MCF 10A (cell line): Measurements from ENCODE around the gene SIAE. TPM values are rescaled to one million over a fixed set of nuclear protein-coding genes. Genes with fewer than 3 reads are reported as not detected.
"Not testable (repeated sequence)": the region's sequence is repeated elsewhere in the genome, so short reads cannot be mapped to it uniquely, and the experiment has no call there.

Source experiments
- BruUV-seq: library from RNA; stranded (reverse); fragments of 400-500 nt; replicated peaks from 2 replicates; lab custom pipeline; 2021; lab: Mats Ljungman, UMichigan
- CTCF ChIA-PET: fragments of 300-600 bp; sonication (Branson Sonifier 250); formaldehyde crosslinking; extraction: SDS; loops from one replicate; lab custom pipeline; 2021; ENCODE audit warnings: antibody characterized with exemption, inconsistent platforms; lab: Yijun Ruan, JAX
- POLR2A ChIA-PET: fragments of 300-600, 350-650 bp; sonication (Branson Sonifier 250); formaldehyde crosslinking; extraction: SDS; loops from one replicate; lab custom pipeline; 2020; ENCODE audit warnings: antibody characterized with exemption, inconsistent platforms; lab: Yijun Ruan, JAX
- DNase-seq: peaks from one replicate; pipeline ENCODE4 v3.0.0-alpha.2; 2018; ENCODE audit not compliant: unreplicated experiment
- H3K27ac Mint-ChIP-seq: one replicate; pipeline ENCODE4 v1.8.0; 2022; ENCODE audit warnings: mild to moderate bottlenecking, low read depth, mixed read lengths; ENCODE audit not compliant: unreplicated experiment
- H3K27me3 Mint-ChIP-seq: one replicate; pipeline ENCODE4 v1.8.0; 2022; ENCODE audit warnings: mixed read lengths; ENCODE audit not compliant: insufficient read depth, unreplicated experiment
- H3K36me3 Mint-ChIP-seq: one replicate; pipeline ENCODE4 v1.8.0; 2022; ENCODE audit warnings: mild to moderate bottlenecking, moderate library complexity, mixed read lengths; ENCODE audit not compliant: insufficient read depth, unreplicated experiment
- H3K4me1 Mint-ChIP-seq: one replicate; pipeline ENCODE4 v1.8.0; 2022; ENCODE audit warnings: mixed read lengths; ENCODE audit not compliant: insufficient read depth, unreplicated experiment
- H3K4me3 Mint-ChIP-seq: one replicate; pipeline ENCODE4 v1.8.0; 2022; ENCODE audit warnings: mild to moderate bottlenecking, moderate library complexity, mixed read lengths; ENCODE audit not compliant: unreplicated experiment
- H3K9me3 Mint-ChIP-seq: one replicate; pipeline ENCODE4 v1.8.0; 2022; ENCODE audit warnings: mixed read lengths; ENCODE audit not compliant: unreplicated experiment
- intact Hi-C: fragments of 100-400 bp; cut with micrococcal nuclease; formaldehyde crosslinking; loops from 2 replicates; pipeline ENCODE4 v1.14.1; 2022
- total RNA-seq: library from RNA; stranded (reverse); gene quantifications from 2 replicates; pipeline ENCODE4 v1.2.3, GENCODE V29; 2022
- TF ChIP-seq, protein P1 (sequence below): fragments of 200-600 bp; IDR thresholded peaks from one replicate; pipeline ENCODE4 v1.8.0; 2022; ENCODE audit warnings: antibody characterized with exemption, mild to moderate bottlenecking; ENCODE audit not compliant: unreplicated experiment

SIAE gene
- total RNA-seq, 1 experiment from 2014 or later: 21.7 TPM

- ChIA-PET POLR2A (no interaction called here), CTCF (interaction anchor here (0.5 to 1.2 kb wide), 3 partner anchors 13 to 385 kb away, joined by 3 to 4 read pairs (median 3); no protein-coding TSS in a partner anchor)
- Mint-ChIP-seq H3K27me3 (peaks cover 7% of the 10 kb centered on the region), H3K36me3 (no peaks in the 10 kb centered on the region), H3K4me3 (no peak overlapping the region), H3K4me1 (no peaks in the 10 kb centered on the region), H3K9me3 (no peaks in the 10 kb centered on the region), H3K27ac (no peak overlapping the region)
- BruUV-seq: no TSS peak
- TF ChIP-seq, protein P1, sequence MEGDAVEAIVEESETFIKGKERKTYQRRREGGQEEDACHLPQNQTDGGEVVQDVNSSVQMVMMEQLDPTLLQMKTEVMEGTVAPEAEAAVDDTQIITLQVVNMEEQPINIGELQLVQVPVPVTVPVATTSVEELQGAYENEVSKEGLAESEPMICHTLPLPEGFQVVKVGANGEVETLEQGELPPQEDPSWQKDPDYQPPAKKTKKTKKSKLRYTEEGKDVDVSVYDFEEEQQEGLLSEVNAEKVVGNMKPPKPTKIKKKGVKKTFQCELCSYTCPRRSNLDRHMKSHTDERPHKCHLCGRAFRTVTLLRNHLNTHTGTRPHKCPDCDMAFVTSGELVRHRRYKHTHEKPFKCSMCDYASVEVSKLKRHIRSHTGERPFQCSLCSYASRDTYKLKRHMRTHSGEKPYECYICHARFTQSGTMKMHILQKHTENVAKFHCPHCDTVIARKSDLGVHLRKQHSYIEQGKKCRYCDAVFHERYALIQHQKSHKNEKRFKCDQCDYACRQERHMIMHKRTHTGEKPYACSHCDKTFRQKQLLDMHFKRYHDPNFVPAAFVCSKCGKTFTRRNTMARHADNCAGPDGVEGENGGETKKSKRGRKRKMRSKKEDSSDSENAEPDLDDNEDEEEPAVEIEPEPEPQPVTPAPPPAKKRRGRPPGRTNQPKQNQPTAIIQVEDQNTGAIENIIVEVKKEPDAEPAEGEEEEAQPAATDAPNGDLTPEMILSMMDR: no peak
- intact Hi-C loops: no loop called here
- DNase-seq: no peak
These were observed 67.8 kb downstream of the SIAE start for GRCh38 chr11:124605719-124606118.

DNA sequence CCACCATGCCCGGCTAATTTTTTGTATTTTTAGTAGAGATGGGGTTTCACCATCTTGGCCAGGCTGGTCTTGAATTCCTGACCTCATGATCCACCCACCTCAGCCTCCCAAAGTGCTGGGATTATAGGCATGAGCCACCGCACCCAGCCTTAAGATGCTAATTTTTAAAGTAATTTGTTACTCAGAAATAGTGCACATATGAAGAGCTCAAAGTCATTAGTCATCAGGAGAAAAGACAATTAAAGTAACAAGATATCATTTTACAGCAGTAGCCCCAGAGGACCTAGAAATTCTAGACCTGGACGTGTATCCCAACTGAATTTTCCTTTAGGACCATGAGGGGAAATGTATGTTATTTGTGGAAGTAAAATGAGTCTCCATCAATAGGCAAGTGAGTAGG lies 70.8 kb downstream of the SIAE start:
- ChIA-PET CTCF (interaction anchor here (0.6 kb wide), 1 partner anchor 711 kb away, joined by 4 read pairs; no protein-coding TSS in a partner anchor), POLR2A (interaction anchor here (3.0 kb wide), 1 partner anchor 20 kb away, joined by 10 read pairs; the partner anchor contains the start of gene TBRG1)
- H3K9me3 Mint-ChIP-seq, H3K36me3 Mint-ChIP-seq, H3K27ac Mint-ChIP-seq, DNase-seq, BruUV-seq, H3K4me3 Mint-ChIP-seq, intact Hi-C loops, H3K4me1 Mint-ChIP-seq: not testable (repeated sequence)
- H3K27me3 Mint-ChIP-seq: peaks cover 29% of the 10 kb centered on the region

DNA sequence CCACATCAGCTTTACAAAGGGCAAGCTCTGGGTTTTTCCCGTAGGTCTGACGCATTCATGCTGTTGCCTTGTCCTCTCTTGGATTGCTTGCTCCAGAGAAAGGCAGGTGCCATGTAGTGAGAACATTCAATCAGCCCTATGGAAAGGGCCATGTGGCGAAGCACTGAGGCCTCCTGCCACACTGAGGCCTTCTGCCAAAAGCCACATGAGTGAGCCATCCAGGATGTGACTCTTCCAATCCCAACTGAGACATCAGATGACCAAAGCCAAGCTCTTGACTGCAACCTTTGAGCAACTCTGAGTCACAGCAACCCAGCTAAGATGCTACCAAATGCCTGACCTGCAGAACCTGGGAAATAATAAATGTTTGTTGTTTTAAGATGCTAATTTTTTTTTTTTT lies 71.3 kb downstream of the SIAE start:
- intact Hi-C loops: no loop called here
- Mint-ChIP-seq H3K27me3 (peaks cover 35% of the 10 kb centered on the region), H3K9me3 (no peaks in the 10 kb centered on the region), H3K36me3 (no peaks in the 10 kb centered on the region), H3K4me1 (no peaks in the 10 kb centered on the region), H3K4me3 (no peak overlapping the region), H3K27ac (no peak overlapping the region)
- CTCF ChIA-PET: interaction anchor here (0.6 kb wide), 1 partner anchor 169 kb away, joined by 7 read pairs; no protein-coding TSS in a partner anchor
- BruUV-seq: no TSS peak
- TF ChIP-seq, protein P1: no peak
- peak; percentile 52 for DNase-seq
- POLR2A ChIA-PET: interaction anchor here (1.0 to 3.0 kb wide), 2 partner anchors 17 to 21 kb away, joined by 3 to 10 read pairs; partner anchors contain the start of gene TBRG1

- Mint-ChIP-seq H3K9me3 (no peaks in the 10 kb centered on the region), H3K27me3 (peaks cover 49% of the 10 kb centered on the region), H3K27ac (no peak overlapping the region), H3K4me3 (no peak overlapping the region), H3K4me1 (no peaks in the 10 kb centered on the region), H3K36me3 (no peaks in the 10 kb centered on the region)
- ChIA-PET POLR2A (interaction anchor here (1.0 kb wide), 1 partner anchor 19 kb away, joined by 3 read pairs; no protein-coding TSS in a partner anchor), CTCF (interaction anchor here (0.6 to 1.2 kb wide), 3 partner anchors 14 to 198 kb away, joined by 3 to 5 read pairs (median 3); no protein-coding TSS in a partner anchor)
- TF ChIP-seq, protein P1: no peak
- no peak for DNase-seq
- no TSS peak for BruUV-seq
- intact Hi-C loops: no loop called here
These were observed 72.8 kb downstream of the SIAE start for GRCh38 chr11:124600621-124601320.
